ENCODE measurements around the gene BFSP2. TPM values are rescaled to one million over a fixed set of nuclear protein-coding genes. Genes with fewer than 3 reads are reported as not detected.

Gene BFSP2
- total and polyA plus RNA-seq, 4 donors: 0.14 to 0.35 TPM; not detected in 2

- no peak overlapping the region for H3K27ac ChIP-seq (ENCODE audit: low read depth in 1 of 2, low read length in 1 of 2)
- WGBS, 2 donors: 77 to 89% methylated on average over 4 of the region's 4 CpGs
- H3K36me3 ChIP-seq (ENCODE audit: control insufficient read depth in 4 of 4, insufficient read depth in 4 of 4, low read length in 4 of 4): no peaks in the 10 kb centered on the region
- no peaks in the 10 kb centered on the region for H3K27me3 ChIP-seq (ENCODE audit: control insufficient read depth in 3 of 3, insufficient read depth in 3 of 3, low read length in 2 of 3)
- H3K9ac ChIP-seq (ENCODE audit: insufficient read depth in 1 of 2, low read length in 2 of 2): no peak overlapping the region
- ATAC-seq (ENCODE audit: insufficient read depth, low FRiP score) (no peak), DNase-seq (no peak)
- H3K4me3 ChIP-seq: no peak overlapping the region
- H3K9me3 ChIP-seq (ENCODE audit: control insufficient read depth in 4 of 4, insufficient read depth in 3 of 4, low read length in 3 of 4): no peaks in the 10 kb centered on the region
- no peak for TF ChIP-seq CTCF (IDR thresholded peaks at IDR 0.05; ENCODE audit: control extremely low read depth, extremely low read depth)
- peaks cover 0 to 6% (median 1%) of the 10 kb centered on the region in 5 donors for H3K4me1 ChIP-seq (ENCODE audit: control insufficient read depth in 5 of 5, insufficient read depth in 5 of 5, low read length in 5 of 5)
Measured at GRCh38 chr3:133447750-133448477, 48.1 kb downstream of the BFSP2 start.

GRCh38 chr3:133448478-133449122, 48.7 kb downstream of the BFSP2 start:
- Histone ChIP-seq H3K27me3 (ENCODE audit: control insufficient read depth in 3 of 3, insufficient read depth in 3 of 3, low read length in 2 of 3) (no peaks in the 10 kb centered on the region), H3K4me3 (no peak overlapping the region), H3K27ac (ENCODE audit: low read depth in 1 of 2, low read length in 1 of 2) (no peak overlapping the region), H3K36me3 (ENCODE audit: control insufficient read depth in 4 of 4, insufficient read depth in 4 of 4, low read length in 4 of 4) (no peaks in the 10 kb centered on the region), H3K9ac (ENCODE audit: insufficient read depth in 1 of 2, low read length in 2 of 2) (no peak overlapping the region), H3K4me1 (ENCODE audit: control insufficient read depth in 5 of 5, insufficient read depth in 5 of 5, low read length in 5 of 5) (peaks cover 0 to 6% (median 1%) of the 10 kb centered on the region in 5 donors), H3K9me3 (ENCODE audit: control insufficient read depth in 4 of 4, insufficient read depth in 3 of 4, low read length in 3 of 4) (no peaks in the 10 kb centered on the region)
- 59 to 60% methylated on average over 4 of the region's 4 CpGs for WGBS, 2 donors
- DNase-seq: peak in 1 of 3 donors; percentile 20
- no peak for TF ChIP-seq CTCF (IDR thresholded peaks at IDR 0.05; ENCODE audit: control extremely low read depth, extremely low read depth)
- ATAC-seq (ENCODE audit: insufficient read depth, low FRiP score): peak; percentile 15

- H3K9me3 ChIP-seq (ENCODE audit: control insufficient read depth in 4 of 4, insufficient read depth in 3 of 4, low read length in 3 of 4): no peaks in the 10 kb centered on the region
- H3K36me3 ChIP-seq (ENCODE audit: control insufficient read depth in 4 of 4, insufficient read depth in 4 of 4, low read length in 4 of 4): no peaks in the 10 kb centered on the region
- H3K4me1 ChIP-seq (ENCODE audit: control insufficient read depth in 5 of 5, insufficient read depth in 5 of 5, low read length in 5 of 5): peaks cover 0 to 6% (median 1%) of the 10 kb centered on the region in 5 donors
- H3K9ac ChIP-seq (ENCODE audit: insufficient read depth in 1 of 2, low read length in 2 of 2): no peak overlapping the region
- no peak overlapping the region for H3K4me3 ChIP-seq
- DNase-seq: no peak
- no peak overlapping the region for H3K27ac ChIP-seq (ENCODE audit: low read depth in 1 of 2, low read length in 1 of 2)
- no peak for ATAC-seq (ENCODE audit: insufficient read depth, low FRiP score)
- WGBS, 2 donors: 93 to 94% methylated on average over 3 of the region's 3 CpGs
- TF ChIP-seq CTCF (IDR thresholded peaks at IDR 0.05; ENCODE audit: control extremely low read depth, extremely low read depth): no peak
- H3K27me3 ChIP-seq (ENCODE audit: control insufficient read depth in 3 of 3, insufficient read depth in 3 of 3, low read length in 2 of 3): no peaks in the 10 kb centered on the region
Measured at GRCh38 chr3:133451309-133451708, 51.5 kb downstream of the BFSP2 start.

All from lung (tissue), 12 donors.